ENCODE measurements around the gene ZNF280D.

Gene ZNF280D

GRCh38 chr15:56628893-56629532 is 104.3 kb downstream of the ZNF280D start:
- no peak for DNase-seq

GRCh38 chr15:56619887-56620286 is 113.4 kb downstream of the ZNF280D start:
- DNase-seq: no peak

GRCh38 chr15:56617628-56618027 is 115.7 kb downstream of the ZNF280D start:
- no peak for DNase-seq

- no peak for DNase-seq
Observed at GRCh38 chr15:56616551-56616950, 116.8 kb downstream of the ZNF280D start.

- DNase-seq: no peak
Observed at GRCh38 chr15:56613811-56614210, 119.5 kb downstream of the ZNF280D start.

- DNase-seq: no peak
Observed at GRCh38 chr15:56608993-56609392, 124.3 kb downstream of the ZNF280D start.

- no peak for DNase-seq
Observed at GRCh38 chr15:56608140-56608778, 125.0 kb downstream of the ZNF280D start.

GRCh38 chr15:56602253-56602652 is 131.1 kb downstream of the ZNF280D start:
- DNase-seq: no peak

- no peak for DNase-seq
Observed at GRCh38 chr15:56600380-56600779, 132.9 kb downstream of the ZNF280D start.

- DNase-seq: no peak
Observed at GRCh38 chr15:56598991-56599390, 134.3 kb downstream of the ZNF280D start.

- DNase-seq: no peak
Observed at GRCh38 chr15:56587686-56588085, 145.6 kb downstream of the ZNF280D start.

GRCh38 chr15:56586206-56586605 is 147.1 kb downstream of the ZNF280D start:
- DNase-seq: no peak

GRCh38 chr15:56582785-56583184 is 150.5 kb downstream of the ZNF280D start:
- DNase-seq: no peak

Measured in KG1 (cell line).